Hematopoietic multipotent progenitor cell (in vitro differentiated cells): ENCODE data around the gene C1QTNF9B. TPM values are rescaled to one million over a fixed set of nuclear protein-coding genes. Genes with fewer than 3 reads are reported as not detected.
"Not testable (repeated sequence)": the region's sequence is repeated elsewhere in the genome, so short reads cannot be mapped to it uniquely, and the experiment has no call there.

Source experiments
- DNase-seq, 3 donors: peaks; one replicate each; pipeline ENCODE4 v3.0.0-alpha.2; 2011 to 2015; ENCODE audit warnings: low read depth in 2 of 3, low spot score in 2 of 3
- total RNA-seq: library from RNA; depleted of rRNA; stranded (reverse); fragments of >200 nt; gene quantifications from one replicate; pipeline ENCODE4 v1.2.3, GENCODE V29; 2012

C1QTNF9B gene
- total RNA-seq, 1 donor, result not detected

DNA sequence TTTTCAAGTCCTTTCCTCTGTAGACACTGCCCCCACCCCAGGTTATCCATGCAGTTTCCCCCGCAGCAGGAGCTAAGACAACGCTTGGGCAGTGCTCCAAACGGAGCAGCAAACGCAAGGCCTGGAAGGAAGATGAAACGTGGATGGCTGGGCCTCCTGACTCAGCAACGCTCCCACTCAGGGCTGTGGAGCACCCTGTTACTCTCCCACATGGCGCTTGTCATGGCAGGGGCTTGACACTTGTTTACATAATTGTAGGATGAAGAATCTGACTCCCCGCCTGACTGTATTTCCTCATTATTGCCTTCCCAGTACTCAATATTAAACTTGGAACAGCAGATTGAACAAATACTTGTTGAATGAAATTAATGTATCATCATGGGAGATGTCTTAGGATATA is 799 bp upstream of the C1QTNF9B start:
- no peak for DNase-seq

DNA sequence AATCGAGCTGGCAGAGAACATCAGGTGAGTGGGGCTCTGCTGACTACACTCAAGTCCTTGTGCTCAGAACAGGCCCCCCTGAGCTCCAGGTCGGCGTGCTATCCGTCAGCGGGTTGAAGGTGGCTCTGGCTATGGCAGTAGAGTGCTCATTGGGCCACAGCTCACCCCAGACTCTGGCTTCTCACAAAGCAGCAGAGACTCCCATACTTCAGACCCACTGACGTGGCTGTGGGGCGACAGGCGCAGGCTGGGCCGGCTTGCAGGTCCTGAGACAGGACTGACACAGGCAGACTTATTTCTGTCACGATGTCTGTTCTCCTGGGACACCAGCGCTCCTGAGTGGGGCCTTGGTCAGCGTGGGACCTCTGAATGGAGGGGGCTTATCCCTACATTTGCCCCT is 2.6 kb downstream of the C1QTNF9B start:
- not testable (repeated sequence) for DNase-seq

DNA sequence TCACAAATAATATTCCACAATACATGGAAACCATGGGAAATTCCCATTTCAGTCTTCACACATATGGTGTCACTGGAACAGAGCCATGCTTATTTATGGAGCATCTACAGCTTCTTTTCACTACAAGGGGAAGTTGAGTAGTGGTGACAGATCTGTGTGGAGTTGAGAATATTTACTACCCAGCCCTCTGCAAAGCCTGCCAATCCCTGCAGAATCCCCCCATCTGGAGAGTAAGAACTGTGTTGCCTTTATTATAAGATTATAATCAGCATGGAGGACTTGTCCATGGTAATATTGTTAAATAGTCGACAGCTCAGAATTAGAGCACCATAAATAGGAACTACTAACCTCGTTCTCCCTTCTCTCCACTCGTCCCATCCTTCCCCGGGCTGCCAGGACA is 3.5 kb downstream of the C1QTNF9B start:
- DNase-seq, result not testable (repeated sequence)

DNA sequence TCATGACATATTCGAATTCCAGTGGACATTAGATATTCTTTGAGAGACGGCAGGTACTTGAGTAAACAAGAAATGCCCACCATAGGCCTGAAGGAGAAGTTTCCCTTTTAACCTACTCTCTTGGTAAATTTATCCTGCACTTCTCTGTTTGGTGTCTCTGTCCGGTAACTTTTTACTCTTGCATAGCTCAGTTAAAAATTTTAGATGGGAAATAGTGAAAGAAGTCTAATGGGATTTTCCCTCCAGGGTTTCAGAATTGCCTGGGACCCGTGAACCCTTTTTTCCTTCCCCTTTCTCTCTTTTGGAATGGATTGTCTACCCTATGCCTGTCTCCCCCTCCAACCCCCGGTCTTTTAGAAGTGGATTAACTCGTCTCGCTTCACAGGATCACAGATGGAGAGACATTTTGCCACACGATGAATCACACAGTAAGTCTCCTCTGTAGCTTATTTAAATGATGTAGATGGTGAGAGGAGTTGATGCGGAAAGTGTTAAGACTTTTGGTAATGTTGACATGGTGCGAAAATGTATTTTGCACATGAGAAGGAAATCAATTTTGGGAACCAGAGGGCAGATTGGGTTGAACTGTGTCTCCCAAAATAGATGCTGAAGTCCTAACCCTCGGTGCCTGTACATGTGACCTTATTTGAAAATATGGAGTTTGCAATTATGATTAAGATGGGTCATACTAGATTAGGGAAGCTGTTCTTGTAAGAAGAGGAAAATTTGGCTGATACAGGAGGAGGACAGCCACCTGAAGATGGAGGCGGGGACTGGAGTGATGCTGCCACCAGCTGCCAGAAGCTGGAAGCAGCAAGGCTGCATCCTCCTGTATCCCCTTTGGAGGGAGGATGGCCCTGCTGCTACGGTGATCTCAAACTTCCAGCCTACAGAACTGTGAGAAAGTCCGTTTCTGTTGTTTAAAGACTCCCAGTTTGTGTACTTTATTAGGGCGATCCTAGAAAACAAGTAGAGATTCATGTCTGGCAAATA is 7.4 kb downstream of the C1QTNF9B start:
- DNase-seq, result peak in 2 of 3 donors; percentile 9 to 21

DNA sequence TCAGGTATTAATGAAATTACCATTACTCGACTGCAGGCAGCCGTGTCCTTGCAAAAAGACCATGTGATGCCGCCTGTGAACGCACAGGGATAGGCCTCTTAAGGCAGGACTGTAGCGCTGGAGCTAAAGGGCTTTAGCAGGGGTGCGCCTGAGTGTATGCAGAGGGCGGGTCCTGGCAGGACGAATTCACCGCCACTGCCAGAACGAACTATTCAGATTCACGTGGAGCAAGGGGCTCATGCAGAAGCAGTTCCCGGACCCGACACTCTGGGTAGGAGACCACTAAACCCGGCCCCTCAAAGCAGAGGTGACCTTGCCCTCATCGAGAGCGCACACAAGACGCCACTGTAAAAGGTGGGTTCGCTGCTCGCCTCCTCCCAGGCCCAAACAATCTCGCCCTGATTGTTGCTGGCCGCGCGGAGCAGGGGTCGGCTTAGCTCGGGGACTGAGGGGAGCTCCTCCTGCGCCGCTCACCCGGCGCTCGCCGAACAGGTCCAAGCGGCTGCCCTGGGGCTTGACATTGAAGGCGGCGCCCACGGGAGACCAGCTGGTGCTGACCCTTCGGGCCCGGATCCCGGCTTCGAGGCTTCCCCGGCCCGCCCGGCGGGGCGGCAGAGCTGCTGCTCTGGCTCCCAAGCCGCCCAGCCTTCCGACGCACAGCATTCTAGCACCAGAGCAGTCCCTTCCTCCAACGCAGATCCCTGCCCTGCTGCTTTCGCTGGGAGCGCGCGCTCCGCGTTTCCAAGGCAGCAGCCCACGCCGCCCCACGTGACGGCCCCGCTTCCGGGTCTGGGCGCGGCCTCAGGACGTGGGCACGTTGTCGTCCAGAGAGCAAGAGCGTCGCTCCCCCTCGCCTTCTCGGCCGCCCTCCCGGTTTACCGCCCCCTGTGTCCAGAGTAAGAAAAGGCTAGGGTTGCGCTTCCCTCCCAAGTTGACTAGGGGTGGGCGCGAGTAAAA is 8.4 kb downstream of the C1QTNF9B start, which contains the start of gene MIPEP:
Gene MIPEP, minus strand, starts transcription at position 743 of the 957 bp plus-strand sequence. Its CDS starts 80 bp downstream, at position 663.
- peak; percentile 77 to 95 (median 91) for DNase-seq

DNA sequence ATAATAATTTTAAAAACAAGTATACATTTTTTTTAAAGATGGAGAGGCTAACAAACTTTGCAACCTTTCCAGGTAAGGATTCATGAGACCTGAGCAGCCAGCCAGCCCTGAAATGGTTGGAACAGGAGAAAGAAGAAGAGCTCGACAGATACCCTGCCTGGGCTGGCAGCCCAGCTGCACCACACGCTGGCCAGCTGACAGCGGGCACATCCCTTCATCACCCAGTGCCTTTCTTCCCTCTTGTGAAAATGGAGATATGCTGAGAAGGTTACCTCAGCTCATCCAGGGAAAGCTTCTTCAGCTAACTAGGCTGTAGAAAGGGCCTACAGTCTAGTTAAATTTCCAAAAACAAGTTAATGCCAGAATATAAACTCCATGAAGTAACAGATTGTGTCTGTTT is 12.9 kb downstream of the C1QTNF9B start:
- DNase-seq, result not testable (repeated sequence)

DNA sequence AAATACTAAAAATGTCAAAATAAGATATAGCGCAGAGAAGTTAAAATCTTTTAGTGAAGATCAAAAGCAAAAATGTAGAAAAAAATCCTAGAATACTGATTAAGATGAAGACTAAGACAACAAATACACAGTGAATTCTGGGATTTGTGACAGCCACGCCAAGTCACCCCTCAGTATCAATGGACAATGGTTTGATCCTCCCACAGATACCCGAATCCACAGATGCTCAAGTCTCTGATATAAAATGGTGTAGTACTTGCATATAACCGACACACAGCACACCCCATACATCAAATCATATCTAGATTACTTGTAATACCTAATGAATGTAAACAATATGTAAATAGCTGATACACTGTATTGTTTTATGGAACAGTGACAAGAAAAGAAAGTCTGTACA is 14.0 kb downstream of the C1QTNF9B start:
- DNase-seq, result no peak

DNA sequence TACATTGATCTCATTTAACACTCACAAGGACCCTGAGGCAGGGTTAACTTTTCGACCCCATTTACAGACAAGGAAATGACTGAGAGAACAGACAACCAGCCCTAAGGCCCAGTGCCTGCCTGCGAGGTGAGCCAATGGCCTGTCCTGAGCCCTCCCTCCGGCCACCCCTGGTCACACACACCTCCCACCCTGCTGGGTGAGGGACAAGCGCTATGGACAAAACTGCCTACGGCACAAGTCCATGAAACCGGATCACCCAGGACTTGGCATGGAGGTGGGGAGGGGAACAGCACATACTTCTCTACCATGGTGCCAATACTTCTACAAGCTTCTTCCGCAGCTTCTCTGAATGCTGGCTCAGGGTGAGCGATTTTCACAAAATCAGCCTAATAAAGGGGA is 15.9 kb downstream of the C1QTNF9B start:
- not testable (repeated sequence) for DNase-seq

DNA sequence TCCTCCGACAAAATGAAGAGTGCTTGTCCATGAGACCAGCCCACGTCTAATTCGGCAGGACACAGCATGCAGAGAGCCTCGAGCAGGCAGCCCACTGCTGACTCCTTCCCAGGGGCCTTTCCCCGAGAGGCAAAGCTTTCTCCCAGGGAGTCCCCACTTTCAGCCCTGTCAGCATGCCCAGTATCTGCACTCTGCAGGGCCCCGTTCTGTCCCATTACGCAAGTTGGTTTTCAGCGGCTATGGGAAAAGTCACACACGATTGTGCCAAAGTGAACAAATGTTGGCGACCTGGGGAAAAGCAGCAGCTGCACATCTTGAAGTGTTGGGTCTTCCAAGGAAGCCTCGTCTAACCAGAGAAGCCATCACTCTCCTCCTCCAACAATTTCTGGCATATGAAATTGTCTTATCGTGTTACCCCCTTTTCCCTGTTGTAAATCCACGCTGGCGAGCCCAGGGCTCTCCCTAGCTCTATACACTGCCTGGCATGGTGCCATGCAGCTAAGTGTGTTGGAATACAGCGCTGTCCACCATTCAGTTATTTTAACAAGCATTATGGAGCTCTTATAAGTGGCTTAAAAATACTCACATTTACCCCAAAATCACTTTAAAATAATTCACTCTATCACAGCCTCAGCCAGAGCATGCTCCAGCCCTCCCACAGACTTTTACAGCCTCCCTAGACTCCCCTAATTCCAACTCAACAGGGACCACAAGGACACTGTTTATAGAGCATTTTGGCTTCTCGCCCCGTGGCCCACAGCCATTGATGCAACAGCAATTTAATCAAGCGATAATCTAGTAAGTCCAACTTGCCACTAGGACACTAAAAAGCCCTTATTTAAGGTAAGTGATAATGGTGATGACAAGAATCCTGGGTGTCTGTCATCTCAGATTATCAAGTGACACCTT is 16.6 kb downstream of the C1QTNF9B start:
- DNase-seq, result not testable (repeated sequence)

DNA sequence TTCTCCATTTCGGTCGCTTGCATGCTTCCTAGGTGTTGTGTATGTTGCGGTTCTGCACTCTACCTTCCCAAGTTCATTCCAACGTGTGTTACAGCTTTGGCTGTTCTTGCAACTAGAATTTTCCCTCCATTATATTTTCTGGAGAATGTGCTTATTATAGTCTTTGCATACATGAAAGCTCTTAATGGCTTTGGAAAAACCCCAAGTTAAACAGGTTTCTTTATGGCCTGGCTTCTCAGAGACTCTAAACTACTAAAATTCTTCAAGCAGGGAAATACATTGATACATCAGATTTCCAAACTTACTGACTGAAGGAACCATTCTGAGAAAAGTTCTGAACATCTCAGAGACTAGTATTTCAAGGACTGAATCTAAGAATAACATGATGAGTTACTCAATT is 20.0 kb downstream of the C1QTNF9B start:
- DNase-seq, result no peak

DNA sequence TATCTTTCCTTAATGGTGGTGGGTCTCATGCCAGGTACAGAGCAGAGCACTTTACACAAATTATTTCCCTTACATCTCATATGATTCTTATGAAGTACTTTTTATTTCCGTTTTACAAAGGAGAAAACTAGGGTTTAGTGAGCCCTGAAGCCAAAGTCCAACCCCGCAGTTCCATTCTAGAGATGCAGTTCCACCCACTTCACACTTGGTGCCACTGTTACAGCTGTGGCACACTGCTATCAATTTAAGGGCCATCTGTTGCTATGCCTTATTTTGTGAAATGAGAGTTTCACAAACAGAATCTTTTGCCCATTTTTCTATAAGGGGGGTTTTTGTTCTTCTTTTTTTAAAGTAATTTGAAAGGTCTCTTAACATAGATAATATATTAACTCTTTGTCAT is 21.0 kb downstream of the C1QTNF9B start:
- DNase-seq, result peak in 2 of 3 donors; percentile 16 to 46

DNA sequence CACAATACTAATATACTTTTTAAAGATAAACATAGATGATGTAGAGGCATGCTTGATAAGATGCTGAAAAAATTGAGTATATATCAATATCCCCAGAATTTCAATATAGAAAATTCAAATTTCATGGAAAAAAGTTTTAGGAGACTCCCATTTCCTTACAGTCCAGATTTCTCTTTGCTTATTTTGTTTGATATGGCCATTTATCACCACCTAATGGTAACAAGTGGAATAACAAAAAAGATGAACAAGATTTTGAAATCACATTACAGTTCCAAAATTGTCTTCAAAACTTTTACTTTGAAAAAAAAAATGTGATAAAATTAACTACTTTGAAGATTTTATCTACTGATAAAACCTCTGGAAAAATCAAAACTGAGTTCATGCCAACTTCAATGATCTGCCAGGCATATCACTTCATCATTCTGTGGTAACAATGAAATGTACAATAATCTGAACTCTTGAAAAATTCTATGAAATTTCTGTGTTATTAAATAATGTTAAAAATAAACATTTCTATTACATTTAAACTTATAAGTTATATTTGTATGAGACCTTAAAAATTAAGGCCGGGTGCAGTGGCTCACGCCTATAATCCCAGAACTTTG is 25.6 kb downstream of the C1QTNF9B start:
- peak in 1 of 3 donors; percentile 51 for DNase-seq

DNA sequence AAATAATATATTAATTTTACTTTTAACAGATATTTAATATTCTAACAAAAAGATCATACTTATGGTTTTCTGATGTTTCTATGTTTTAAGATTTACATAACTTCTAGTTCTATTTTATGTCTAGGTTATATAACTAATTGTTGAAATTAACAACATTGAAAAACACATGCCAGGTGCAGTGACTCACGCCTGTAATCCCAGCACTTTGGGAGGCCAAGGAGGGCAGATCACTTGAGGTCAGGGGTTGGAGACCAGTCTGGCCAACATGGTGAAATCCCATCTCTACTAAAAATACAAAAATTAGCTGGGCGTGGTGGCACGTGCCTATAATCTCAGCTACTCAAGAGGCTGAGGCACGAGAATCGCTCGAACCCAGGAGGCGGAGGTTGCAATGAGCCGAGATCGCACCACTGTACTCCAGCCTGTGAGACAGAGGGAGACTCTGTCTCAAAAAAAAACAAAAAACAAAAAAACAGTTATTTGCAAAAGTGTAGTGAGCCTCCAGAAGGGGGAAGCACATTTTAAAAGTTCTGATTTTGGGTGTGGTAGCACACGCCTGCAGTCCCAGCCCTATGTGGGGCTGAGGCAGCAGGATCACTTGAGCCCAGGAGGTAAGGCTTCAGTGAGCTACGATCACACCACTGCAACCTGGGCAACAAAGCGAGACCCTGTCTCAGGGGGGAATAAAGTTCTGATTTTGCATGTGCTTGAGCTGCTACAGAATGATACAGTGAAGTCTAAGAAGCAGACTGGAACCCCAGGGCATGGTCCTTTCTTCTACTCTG is 26.8 kb downstream of the C1QTNF9B start:
- DNase-seq, result no peak

DNA sequence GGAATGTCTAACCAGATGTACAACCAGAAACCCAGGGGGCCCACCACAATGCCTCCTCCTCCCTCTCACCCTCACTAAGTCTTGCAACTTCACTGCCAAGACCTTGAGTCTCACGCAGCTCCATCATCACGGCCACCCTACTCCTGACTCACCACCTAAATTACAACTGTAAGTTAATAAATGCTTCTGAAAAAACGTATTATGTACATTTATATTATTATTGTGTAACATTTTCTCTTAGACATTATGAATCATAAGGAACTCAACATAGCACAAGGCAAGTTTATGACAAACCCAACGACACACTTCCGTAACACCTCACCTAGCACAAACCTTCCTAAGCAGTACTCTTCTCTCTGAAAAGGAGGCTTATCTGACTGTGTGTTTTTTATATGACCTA is 28.8 kb downstream of the C1QTNF9B start:
- DNase-seq, result no peak

DNA sequence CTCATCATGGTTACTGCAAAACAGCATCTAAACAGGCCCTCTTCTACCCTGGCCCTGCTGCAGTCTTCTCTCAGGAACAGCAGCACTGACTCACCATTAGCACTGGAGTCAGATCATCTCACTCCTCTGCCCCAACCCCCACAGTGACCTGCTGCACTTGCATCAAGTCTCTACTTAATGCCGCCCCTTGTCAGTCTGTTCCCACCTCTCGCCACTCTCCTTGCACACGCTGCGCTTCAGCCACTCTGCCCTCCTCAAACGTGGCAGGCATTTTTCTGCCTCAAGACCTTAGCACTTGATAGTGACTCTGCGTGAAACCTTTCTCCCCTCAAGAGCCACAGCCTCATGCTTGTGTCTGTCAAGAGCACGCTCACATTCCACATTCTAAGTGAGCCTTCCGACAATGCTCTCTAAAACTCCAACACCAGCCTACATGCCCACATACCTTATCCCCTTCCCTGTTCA is 30.2 kb downstream of the C1QTNF9B start:
- no peak for DNase-seq

DNA sequence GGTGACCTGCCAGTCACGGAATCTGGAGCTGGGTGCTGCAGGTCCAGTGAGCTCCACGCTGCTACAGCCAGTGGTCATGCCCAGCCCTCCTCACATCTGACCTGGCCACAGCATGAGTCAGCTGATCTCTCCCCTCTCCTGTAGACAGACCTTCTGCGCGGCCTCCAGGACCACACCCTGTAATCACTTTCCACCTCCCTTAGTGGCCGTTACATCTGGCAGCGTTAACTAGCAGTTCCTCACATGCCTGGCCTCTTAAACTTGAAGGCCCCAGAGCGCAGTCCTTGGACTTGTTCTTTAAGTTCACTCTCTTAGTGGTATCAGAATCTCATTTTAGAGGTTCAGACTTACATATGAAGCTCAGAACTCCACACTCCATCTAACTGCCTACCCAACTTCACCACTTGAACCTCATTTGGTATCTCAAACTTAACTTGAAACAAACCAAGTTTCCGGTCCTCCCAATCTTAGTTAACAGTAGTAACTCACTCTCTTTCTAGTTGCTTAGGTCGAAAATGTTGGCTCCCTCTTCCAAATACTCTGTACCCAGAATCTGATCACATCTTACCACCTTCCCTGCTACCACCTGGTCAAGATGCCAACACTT is 30.8 kb downstream of the C1QTNF9B start:
- DNase-seq, result no peak

DNA sequence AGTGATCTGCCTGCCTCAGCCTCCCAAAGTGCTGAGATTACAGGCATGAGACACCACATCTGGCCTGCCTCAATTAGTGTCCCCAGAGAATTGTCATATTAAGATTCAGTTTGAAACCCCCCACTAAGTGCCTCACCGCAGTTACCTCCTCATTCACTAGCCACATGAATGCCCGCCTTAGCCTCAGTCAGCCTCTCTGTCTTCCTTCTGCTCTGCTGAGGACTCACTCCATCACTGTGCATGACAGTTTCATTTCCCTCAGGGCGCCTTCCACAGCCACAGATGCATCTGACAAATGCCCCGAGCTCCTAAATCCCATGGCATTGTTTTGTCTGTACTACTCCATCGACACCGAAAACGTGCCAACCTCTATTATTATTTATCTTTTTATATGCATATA is 31.4 kb downstream of the C1QTNF9B start:
- no peak for DNase-seq

DNA sequence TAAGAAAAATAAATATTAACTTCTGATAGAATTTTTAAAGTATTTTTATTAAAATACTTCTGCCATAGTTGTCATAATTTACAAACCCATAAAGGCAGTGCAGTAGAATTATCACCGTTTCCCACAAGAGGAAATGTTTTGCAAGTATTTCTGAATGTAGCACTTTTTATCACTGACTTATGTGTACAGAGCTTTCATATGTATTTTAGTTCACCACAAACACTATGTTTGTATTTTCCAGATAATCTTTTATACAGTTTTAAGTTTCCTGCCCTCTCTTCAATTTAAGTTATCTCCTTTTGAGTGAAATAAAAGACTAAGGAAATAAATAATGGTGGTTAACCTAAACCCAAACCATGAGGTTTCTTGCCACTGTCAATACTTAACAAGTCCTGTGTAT is 32.3 kb downstream of the C1QTNF9B start:
- peak in 1 of 3 donors; percentile 21 for DNase-seq
